Nephron (organoid): ENCODE data around the gene IRF4.

Experiments
- H3K27ac Mint-ChIP-seq, 3 experiments: 2 replicates each; pipeline ENCODE4 v1.8.0; 2020; ENCODE audit warnings: mixed read lengths in 3 of 3, mild to moderate bottlenecking in 2 of 3, moderate library complexity in 1 of 3
- H3K27me3 Mint-ChIP-seq: 2 replicates; pipeline ENCODE4 v1.8.0; 2021; ENCODE audit warnings: low read depth, mild to moderate bottlenecking, moderate library complexity, mixed read lengths
- H3K36me3 Mint-ChIP-seq: 2 replicates; pipeline ENCODE4 v1.8.0; 2020; ENCODE audit warnings: low read depth, mixed read lengths
- H3K4me1 Mint-ChIP-seq: 2 replicates; pipeline ENCODE4 v1.8.0; 2020; ENCODE audit warnings: mixed read lengths
- H3K4me3 Mint-ChIP-seq, 3 experiments: 2 replicates each; pipeline ENCODE4 v1.8.0; 2020; ENCODE audit warnings: mild to moderate bottlenecking in 3 of 3, mixed read lengths in 3 of 3, moderate library complexity in 2 of 3
- H3K9me3 Mint-ChIP-seq: 2 replicates; pipeline ENCODE4 v1.8.0; 2020; ENCODE audit warnings: mixed read lengths
- CTCF ChIP-seq, 3 experiments: fragments of 200-600 bp; sonication (generic); IDR thresholded peaks; one replicate each; pipeline ENCODE4 v1.5.0; 2021; ENCODE audit warnings: antibody characterized with exemption in 3 of 3; ENCODE audit not compliant: unreplicated experiment in 3 of 3

IRF4 gene

GRCh38 chr6:443621-444159 is 52.1 kb downstream of the IRF4 start:
- Mint-ChIP-seq H3K27me3 (peaks cover 31% of the 10 kb centered on the region), H3K27ac (no peak overlapping the region), H3K4me3 (no peak overlapping the region), H3K9me3 (peaks cover 5% of the 10 kb centered on the region), H3K36me3 (no peaks in the 10 kb centered on the region), H3K4me1 (no peaks in the 10 kb centered on the region)
- no peak for TF ChIP-seq CTCF (IDR thresholded peaks at IDR 0.05; ENCODE audit: unreplicated experiment in 3 of 3)

- no peaks in the 10 kb centered on the region for H3K4me1 Mint-ChIP-seq
- H3K27ac Mint-ChIP-seq: no peak overlapping the region
- peaks cover 30% of the 10 kb centered on the region for H3K27me3 Mint-ChIP-seq
- no peak for TF ChIP-seq CTCF (IDR thresholded peaks at IDR 0.05; ENCODE audit: unreplicated experiment in 3 of 3)
- no peaks in the 10 kb centered on the region for H3K36me3 Mint-ChIP-seq
- no peak overlapping the region for H3K4me3 Mint-ChIP-seq
- H3K9me3 Mint-ChIP-seq: peaks cover 10% of the 10 kb centered on the region
Measured at GRCh38 chr6:444653-445275, 53.2 kb downstream of the IRF4 start.

GRCh38 chr6:445571-446417 is 54.2 kb downstream of the IRF4 start:
- H3K27me3 Mint-ChIP-seq: peaks cover 27% of the 10 kb centered on the region
- H3K9me3 Mint-ChIP-seq: peaks cover 10% of the 10 kb centered on the region
- H3K36me3 Mint-ChIP-seq: no peaks in the 10 kb centered on the region
- no peak overlapping the region for H3K4me3 Mint-ChIP-seq
- TF ChIP-seq CTCF (IDR thresholded peaks at IDR 0.05; ENCODE audit: unreplicated experiment in 3 of 3): no peak
- H3K27ac Mint-ChIP-seq: no peak overlapping the region
- H3K4me1 Mint-ChIP-seq: no peaks in the 10 kb centered on the region

GRCh38 chr6:446418-447366 is 55.1 kb downstream of the IRF4 start:
- no peaks in the 10 kb centered on the region for H3K4me1 Mint-ChIP-seq
- TF ChIP-seq CTCF (IDR thresholded peaks at IDR 0.05; ENCODE audit: unreplicated experiment in 3 of 3): no peak
- peaks cover 10% of the 10 kb centered on the region for H3K9me3 Mint-ChIP-seq
- H3K27me3 Mint-ChIP-seq: peaks cover 30% of the 10 kb centered on the region
- no peaks in the 10 kb centered on the region for H3K36me3 Mint-ChIP-seq
- no peak overlapping the region for H3K27ac Mint-ChIP-seq
- H3K4me3 Mint-ChIP-seq: no peak overlapping the region

GRCh38 chr6:447381-448165 is 56.0 kb downstream of the IRF4 start:
- peaks cover 32% of the 10 kb centered on the region for H3K27me3 Mint-ChIP-seq

More at GRCh38 chr6:447381-448165, 56.0 kb downstream of the IRF4 start:
- Mint-ChIP-seq H3K9me3 (peaks cover 10% of the 10 kb centered on the region), H3K4me1 (no peaks in the 10 kb centered on the region), H3K27ac (no peak overlapping the region), H3K36me3 (no peaks in the 10 kb centered on the region), H3K4me3 (no peak overlapping the region)
- TF ChIP-seq CTCF (IDR thresholded peaks at IDR 0.05; ENCODE audit: unreplicated experiment in 3 of 3): no peak
